Endothelial cell of hepatic sinusoid (primary cell): ENCODE data around the gene MRFAP1L1.
"Not testable (repeated sequence)": the region's sequence is repeated elsewhere in the genome, so short reads cannot be mapped to it uniquely, and the experiment has no call there.

Experiments
- in situ Hi-C: cut with HindIII; loops from 2 replicates; pipeline ENCODE4 v1.10.0; 2017; ENCODE audit warnings: low sequenced_read_pairs

Gene MRFAP1L1

GRCh38 chr4:6709230-6710114 lies at the start of gene MRFAP1L1:
Gene MRFAP1L1, minus strand, starts transcription at chr4:6709865. Its CDS starts 236 bp downstream, at chr4:6709629.
- in situ Hi-C loops = no loop called here

DNA sequence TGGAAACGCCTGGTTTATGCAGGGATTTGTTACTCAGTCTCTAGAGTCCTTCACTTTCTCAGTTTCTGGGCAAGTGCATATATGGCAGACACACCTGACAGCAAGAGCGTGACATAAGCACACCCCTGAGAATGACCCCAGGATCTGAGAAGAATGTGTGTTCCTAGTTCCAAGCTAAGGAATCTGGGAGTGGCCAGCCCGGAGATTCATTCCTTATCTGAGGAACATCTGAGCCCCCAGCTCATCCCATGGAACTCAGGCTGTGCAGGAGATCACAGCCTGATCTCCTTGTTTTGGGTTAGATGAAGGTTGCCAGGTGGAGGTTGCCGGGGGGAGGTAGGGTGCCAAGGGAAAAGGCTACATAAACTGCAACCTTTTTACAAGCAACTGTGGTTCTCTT lies 49.1 kb upstream of the MRFAP1L1 start:
- in situ Hi-C loops = no loop called here

- in situ Hi-C loops = not testable (repeated sequence)
These were observed 46.7 kb upstream of the MRFAP1L1 start for GRCh38 chr4:6756345-6756744.

- in situ Hi-C loops = no loop called here
These were observed 45.6 kb upstream of the MRFAP1L1 start for GRCh38 chr4:6755088-6755753.

GRCh38 chr4:6754481-6755087 lies 44.9 kb upstream of the MRFAP1L1 start:
- in situ Hi-C loops = no loop called here

GRCh38 chr4:6753891-6754290 lies 44.2 kb upstream of the MRFAP1L1 start:
- in situ Hi-C loops = no loop called here

DNA sequence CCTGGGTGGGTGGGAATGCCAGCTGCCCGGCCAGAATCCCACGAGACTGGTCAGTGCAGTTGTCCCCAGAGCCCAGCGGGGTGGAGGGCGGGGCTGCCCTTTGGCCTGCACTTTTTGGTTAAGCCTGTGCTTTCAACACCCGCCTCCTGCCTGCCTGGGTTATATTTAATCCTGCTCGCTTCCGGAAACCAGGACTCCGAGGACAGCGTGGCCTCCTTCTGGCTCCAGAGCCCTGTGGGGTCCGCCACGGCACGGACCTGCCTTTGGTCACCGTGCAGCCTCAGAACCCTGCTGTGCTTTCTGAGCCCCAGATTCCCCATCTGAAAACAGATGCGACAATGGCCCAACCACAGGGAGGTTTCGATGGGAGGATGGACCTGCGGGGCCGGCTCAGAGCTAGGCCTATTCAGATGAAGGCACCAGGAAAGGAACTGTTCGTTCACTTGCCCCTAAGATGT lies 43.5 kb upstream of the MRFAP1L1 start:
- in situ Hi-C loops = no loop called here

GRCh38 chr4:6752486-6752829 lies 42.8 kb upstream of the MRFAP1L1 start:
- in situ Hi-C loops = no loop called here

DNA sequence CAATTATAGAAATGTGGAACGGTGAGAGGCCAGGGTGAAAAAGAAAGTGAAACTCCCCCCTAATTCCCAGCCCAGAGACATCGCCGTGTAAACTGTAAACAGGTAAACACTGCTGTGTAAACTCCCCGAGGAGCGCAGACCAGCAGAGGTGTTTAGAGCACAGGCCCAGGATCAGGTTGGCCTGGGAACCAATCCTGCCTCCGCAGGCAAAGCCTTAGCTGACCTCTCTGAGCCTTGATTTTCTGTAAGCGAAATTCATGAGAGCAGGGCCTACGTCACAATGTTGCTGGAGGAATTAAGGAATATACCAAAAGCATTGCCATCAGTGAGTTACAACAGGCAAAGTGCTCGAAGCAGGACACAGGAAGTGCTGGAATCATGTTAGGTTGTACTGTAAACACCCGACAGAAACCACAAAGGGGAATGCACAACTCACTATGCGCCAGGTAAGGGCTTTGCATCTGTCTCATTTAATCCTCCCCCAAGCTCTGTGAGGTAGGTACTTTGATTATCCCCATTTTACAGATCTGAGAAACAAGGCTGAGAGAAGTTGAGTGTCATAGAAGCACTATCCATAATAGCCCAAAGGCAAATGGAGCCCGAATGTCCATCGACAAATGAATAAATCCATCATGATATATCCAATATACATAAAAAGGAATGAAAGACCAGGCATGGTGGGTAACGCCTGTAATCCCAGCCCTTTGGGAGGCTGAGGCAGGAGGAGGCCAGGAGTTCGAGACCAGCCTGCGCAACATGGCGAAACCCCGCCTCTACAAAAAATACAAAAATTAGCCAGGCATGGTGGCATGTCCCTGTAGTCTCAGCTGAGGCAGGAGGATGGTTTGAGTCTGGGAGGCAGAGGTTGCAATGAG lies 42.2 kb upstream of the MRFAP1L1 start:
- in situ Hi-C loops = no loop called here

- in situ Hi-C loops = no loop called here
These were observed 40.9 kb upstream of the MRFAP1L1 start for GRCh38 chr4:6750286-6751221.

- in situ Hi-C loops = no loop called here
These were observed 39.9 kb upstream of the MRFAP1L1 start for GRCh38 chr4:6749340-6750171.

DNA sequence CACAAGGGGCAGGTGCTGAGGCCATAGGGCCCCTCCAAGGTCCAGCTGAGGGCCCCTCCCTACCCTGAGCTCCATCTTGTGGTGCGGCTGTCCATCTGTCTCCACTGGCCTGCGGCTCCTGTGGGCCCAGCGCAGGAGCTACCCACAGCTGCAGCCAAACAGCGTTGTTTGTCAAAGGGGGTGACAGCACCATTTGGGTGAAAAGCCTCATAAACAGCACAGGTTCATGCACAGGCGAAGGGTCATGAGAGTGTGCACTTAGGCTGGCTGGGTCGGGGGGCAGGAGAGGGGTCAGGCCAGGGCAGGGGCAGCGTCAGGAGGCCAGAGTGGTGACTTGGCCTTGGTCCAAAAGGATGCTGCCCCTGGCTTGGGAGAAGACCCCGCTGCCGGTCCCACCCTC lies 38.6 kb upstream of the MRFAP1L1 start:
- in situ Hi-C loops = no loop called here

DNA sequence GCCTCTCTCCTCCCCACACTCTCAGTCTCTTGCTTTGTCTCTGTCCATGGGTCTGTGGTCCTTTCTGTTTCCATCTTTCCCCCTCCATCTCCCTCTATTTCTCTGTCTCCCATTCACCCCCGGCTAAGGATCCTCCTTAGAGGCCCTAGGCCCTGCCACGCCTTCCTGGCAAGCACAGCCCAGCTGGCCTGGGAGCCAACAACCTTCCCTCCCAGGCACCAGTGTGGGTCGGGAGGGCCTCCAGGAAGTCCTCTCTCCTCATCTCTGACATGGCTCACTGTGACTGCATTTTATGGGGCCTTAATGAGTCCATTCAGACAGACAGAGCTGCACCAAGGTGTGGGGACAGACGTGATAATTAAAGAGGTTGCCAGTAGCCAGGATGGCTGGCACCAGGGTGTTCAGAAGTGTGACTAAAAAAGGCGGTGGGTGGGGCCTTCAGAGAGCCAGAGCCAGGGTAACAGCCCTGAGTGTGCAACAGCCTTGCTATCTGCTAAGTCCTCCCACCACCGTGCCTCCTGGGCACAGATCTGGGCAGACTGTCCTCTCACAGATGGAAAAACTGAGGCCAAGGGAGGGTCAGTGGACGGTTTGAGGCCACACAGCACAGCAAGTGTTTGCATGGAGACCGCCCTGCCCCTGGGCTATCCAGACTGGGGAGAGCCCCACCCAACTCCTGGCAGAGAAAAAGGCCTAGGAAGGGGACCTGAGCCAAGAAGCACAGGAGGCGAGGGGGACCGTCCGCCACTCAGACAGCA lies 37.8 kb upstream of the MRFAP1L1 start:
- in situ Hi-C loops = no loop called here

DNA sequence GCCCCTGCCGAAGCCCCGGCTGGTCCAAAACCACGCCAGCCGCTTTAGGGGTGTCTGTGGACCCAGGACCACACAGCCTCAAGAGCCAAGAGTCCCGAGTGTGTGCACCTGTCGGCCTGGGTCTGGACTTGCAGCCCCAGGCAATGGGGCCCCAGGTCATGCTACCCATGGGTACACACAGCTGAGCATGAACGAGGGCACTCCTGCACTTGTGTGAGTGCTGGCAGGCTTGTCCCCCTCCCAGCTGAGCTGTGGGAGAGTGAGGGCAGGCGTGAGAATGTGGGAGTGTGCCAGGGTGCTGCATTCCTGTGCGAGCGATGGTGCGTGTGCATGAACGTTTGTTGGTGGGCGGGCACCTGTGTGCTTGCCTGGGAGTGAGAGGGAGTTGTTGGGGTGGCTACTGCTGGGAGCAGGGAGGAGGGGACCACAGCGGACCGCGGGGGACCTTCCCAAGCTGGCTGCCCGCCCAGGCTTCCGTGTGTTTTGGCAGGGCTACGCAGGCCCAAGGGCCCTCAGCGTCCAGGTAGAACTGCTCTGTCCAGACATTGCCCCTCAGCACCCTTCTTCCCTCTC lies 37.1 kb upstream of the MRFAP1L1 start:
- in situ Hi-C loops = no loop called here

- in situ Hi-C loops = loop anchor here (5.0 kb wide), 2 partner anchors 39 to 81 kb away; partner anchors contain the start of gene KIAA0232
These were observed 33.3 kb upstream of the MRFAP1L1 start for GRCh38 chr4:6742989-6743388.

- in situ Hi-C loops = loop anchor here (5.0 kb wide), 2 partner anchors 40 to 80 kb away; partner anchors contain the start of gene KIAA0232
These were observed 32.8 kb upstream of the MRFAP1L1 start for GRCh38 chr4:6742507-6742906.

GRCh38 chr4:6740347-6740746 lies 30.7 kb upstream of the MRFAP1L1 start:
- in situ Hi-C loops = loop anchor here (5.0 kb wide), 2 partner anchors 42 to 78 kb away; partner anchors contain the start of gene KIAA0232
